ENCODE data around the gene PTPRF.

Gene PTPRF

DNA sequence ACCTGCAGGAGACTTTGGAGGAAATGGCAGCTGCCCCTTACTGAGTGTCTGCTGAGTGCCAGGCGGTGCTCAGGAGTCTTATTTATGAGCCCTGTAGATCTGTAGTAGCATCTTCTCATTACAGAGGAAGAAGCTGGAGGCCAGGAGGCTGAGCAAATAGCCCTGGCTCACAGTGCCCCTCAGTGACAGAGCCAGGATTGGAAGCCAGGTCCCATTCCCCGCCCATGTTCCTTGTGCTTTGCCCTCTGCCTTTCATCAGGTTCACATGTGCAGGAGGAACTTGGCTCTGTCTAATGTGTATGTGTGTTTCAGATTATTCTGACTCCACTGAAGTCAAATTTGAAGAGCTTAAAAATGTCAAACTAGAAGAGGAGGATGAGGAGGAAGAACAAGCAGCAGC lies 140.5 kb downstream of the PTPRF start:
- no peaks in the 10 kb centered on the region for H3K79me2 ChIP-seq (ENCODE audit: insufficient read depth, low read length)
- no peak for TF ChIP-seq EZH2phosphoT487 (conservative IDR thresholded peaks at IDR 0.05; ENCODE audit: low read length)
- TF ChIP-seq, protein P1, sequence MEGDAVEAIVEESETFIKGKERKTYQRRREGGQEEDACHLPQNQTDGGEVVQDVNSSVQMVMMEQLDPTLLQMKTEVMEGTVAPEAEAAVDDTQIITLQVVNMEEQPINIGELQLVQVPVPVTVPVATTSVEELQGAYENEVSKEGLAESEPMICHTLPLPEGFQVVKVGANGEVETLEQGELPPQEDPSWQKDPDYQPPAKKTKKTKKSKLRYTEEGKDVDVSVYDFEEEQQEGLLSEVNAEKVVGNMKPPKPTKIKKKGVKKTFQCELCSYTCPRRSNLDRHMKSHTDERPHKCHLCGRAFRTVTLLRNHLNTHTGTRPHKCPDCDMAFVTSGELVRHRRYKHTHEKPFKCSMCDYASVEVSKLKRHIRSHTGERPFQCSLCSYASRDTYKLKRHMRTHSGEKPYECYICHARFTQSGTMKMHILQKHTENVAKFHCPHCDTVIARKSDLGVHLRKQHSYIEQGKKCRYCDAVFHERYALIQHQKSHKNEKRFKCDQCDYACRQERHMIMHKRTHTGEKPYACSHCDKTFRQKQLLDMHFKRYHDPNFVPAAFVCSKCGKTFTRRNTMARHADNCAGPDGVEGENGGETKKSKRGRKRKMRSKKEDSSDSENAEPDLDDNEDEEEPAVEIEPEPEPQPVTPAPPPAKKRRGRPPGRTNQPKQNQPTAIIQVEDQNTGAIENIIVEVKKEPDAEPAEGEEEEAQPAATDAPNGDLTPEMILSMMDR (IDR thresholded peaks at IDR 0.05; ENCODE audit: insufficient read depth, low read length, poor library complexity, severe bottlenecking): no peak
- H3K36me3 ChIP-seq (ENCODE audit: low read length): peaks cover 17% of the 10 kb centered on the region; the same call in 1 of the 2 replicates
- no peaks in the 10 kb centered on the region for H3F3A ChIP-seq (ENCODE audit: insufficient read depth)
- no peak overlapping the region for H3K27ac ChIP-seq (ENCODE audit: low read depth, low read length)
- H3K9me3 ChIP-seq (ENCODE audit: insufficient read depth, low read length): no peaks in the 10 kb centered on the region
- H3K9me2 ChIP-seq (replicated peaks; ENCODE audit: insufficient read depth, low read length): no peaks in the 10 kb centered on the region
- no peak overlapping the region for H3K4me2 ChIP-seq (ENCODE audit: low read depth, low read length, poor library complexity, severe bottlenecking)
- no peaks in the 10 kb centered on the region for H4K20me1 ChIP-seq (ENCODE audit: low read depth, low read length)
- no peak overlapping the region for H3K4me3 ChIP-seq (ENCODE audit: insufficient read depth, low read length, poor library complexity, severe bottlenecking)
- no peaks in the 10 kb centered on the region for H3K27me3 ChIP-seq (ENCODE audit: low read length)
- H3K9ac ChIP-seq (ENCODE audit: low read length): no peak overlapping the region
- H2AFZ ChIP-seq (ENCODE audit: low read depth, low read length, severe bottlenecking): no peak overlapping the region

DNA sequence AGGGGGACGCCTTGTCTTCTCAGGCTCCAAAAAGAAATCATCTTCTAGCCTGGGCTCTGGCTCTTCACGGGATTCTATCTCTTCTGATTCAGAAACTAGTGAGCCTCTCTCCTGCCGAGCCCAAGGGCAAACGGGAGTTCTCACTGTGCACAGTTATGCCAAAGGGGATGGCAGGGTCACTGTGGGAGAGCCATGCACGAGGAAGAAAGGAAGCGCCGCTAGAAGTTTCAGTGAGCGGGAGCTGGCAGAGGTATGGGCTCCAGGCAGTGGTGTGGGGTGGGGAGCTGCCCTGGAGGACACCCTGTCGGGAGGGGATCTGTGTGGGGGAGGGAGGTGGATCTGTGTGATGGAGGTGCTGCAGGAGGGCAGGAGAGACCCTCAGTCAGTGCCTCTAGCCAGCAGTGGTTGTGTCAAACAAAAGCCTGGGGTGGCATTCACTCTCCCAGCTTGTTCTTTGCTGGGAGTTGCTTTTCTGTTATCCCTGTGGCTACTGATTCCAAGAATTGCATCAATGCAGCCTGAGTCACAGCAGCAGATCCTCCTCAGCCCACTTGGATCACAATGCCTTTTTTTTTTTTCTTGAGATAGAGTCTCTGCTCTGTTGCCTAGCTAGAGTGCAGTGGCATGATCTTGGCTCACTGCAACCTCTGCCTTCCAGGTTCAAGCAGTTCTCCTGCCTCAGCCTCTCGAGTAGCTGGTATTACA lies 141.1 kb downstream of the PTPRF start:
- Histone ChIP-seq H3K79me2 (ENCODE audit: insufficient read depth, low read length) (no peaks in the 10 kb centered on the region), H3K27ac (ENCODE audit: low read depth, low read length) (no peak overlapping the region), H3K9ac (ENCODE audit: low read length) (no peak overlapping the region), H3F3A (ENCODE audit: insufficient read depth) (no peaks in the 10 kb centered on the region), H3K27me3 (ENCODE audit: low read length) (no peaks in the 10 kb centered on the region), H2AFZ (ENCODE audit: low read depth, low read length, severe bottlenecking) (no peak overlapping the region), H3K9me3 (ENCODE audit: insufficient read depth, low read length) (no peaks in the 10 kb centered on the region), H4K20me1 (ENCODE audit: low read depth, low read length) (no peaks in the 10 kb centered on the region), H3K9me2 (replicated peaks; ENCODE audit: insufficient read depth, low read length) (no peaks in the 10 kb centered on the region), H3K4me2 (ENCODE audit: low read depth, low read length, poor library complexity, severe bottlenecking) (no peak overlapping the region), H3K36me3 (ENCODE audit: low read length) (peaks cover 17% of the 10 kb centered on the region; the same call in 1 of the 2 replicates), H3K4me3 (ENCODE audit: insufficient read depth, low read length, poor library complexity, severe bottlenecking) (no peak overlapping the region)
- TF ChIP-seq, protein P1 (IDR thresholded peaks at IDR 0.05; ENCODE audit: insufficient read depth, low read length, poor library complexity, severe bottlenecking): no peak
- no peak for TF ChIP-seq EZH2phosphoT487 (conservative IDR thresholded peaks at IDR 0.05; ENCODE audit: low read length)

DNA sequence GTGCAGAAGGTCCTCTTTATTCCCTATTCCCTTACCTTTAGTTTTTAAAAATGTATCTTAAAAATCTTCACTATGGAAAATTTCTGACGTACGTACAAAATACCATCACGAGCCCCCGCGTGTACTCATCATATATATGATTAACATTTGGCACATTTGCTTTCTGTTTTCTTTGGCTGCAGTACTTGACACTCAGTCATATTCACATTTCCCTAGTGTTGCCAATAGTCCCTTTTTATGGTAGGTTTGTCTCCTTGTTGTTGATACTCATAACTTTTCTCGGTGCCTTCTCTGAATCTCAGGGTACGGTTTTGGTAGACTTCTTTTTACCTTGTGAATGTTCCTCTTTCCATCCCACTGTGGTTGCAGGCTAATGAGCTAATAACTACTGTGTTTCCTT lies 142.6 kb downstream of the PTPRF start:
- Histone ChIP-seq H3K79me2 (ENCODE audit: insufficient read depth, low read length) (no peaks in the 10 kb centered on the region), H3K27me3 (ENCODE audit: low read length) (no peaks in the 10 kb centered on the region), H3K36me3 (ENCODE audit: low read length) (peaks cover 13% of the 10 kb centered on the region; the same call in 1 of the 2 replicates), H3K27ac (ENCODE audit: low read depth, low read length) (no peak overlapping the region), H3K9me2 (replicated peaks; ENCODE audit: insufficient read depth, low read length) (no peaks in the 10 kb centered on the region), H3K9me3 (ENCODE audit: insufficient read depth, low read length) (no peaks in the 10 kb centered on the region), H3K4me3 (ENCODE audit: insufficient read depth, low read length, poor library complexity, severe bottlenecking) (no peak overlapping the region), H3F3A (ENCODE audit: insufficient read depth) (no peaks in the 10 kb centered on the region), H4K20me1 (ENCODE audit: low read depth, low read length) (no peaks in the 10 kb centered on the region), H3K4me2 (ENCODE audit: low read depth, low read length, poor library complexity, severe bottlenecking) (no peak overlapping the region), H2AFZ (ENCODE audit: low read depth, low read length, severe bottlenecking) (no peak overlapping the region), H3K9ac (ENCODE audit: low read length) (no peak overlapping the region)
- TF ChIP-seq EZH2phosphoT487 (conservative IDR thresholded peaks at IDR 0.05; ENCODE audit: low read length): no peak
- TF ChIP-seq, protein P1 (IDR thresholded peaks at IDR 0.05; ENCODE audit: insufficient read depth, low read length, poor library complexity, severe bottlenecking): no peak
